HCT116 (cell line): ENCODE results near the gene SLC12A8. TPM values are rescaled to one million over a fixed set of nuclear protein-coding genes. Genes with fewer than 3 reads are reported as not detected.

Source experiments
- ATAC-seq: fragments of 200-7000 bp; cut with Tn5 transposase; 2 replicates; pipeline ENCODE4 v1.9.1; 2020; ENCODE audit warnings: mild to moderate bottlenecking, moderate library complexity
- BruUV-seq: library from RNA; stranded (reverse); fragments of 400-500 nt; replicated peaks from 2 replicates; lab custom pipeline; 2021; lab: Mats Ljungman, UMichigan
- CTCF ChIA-PET: fragments of 300-600 bp; sonication (Branson Sonifier 250); formaldehyde crosslinking; loops from one replicate; lab custom pipeline; 2021; ENCODE audit warnings: antibody characterized with exemption; lab: Charles Lee
- POLR2A ChIA-PET: fragments of 300-600, 350-600 bp; sonication (Branson Sonifier 250); formaldehyde crosslinking; loops from one replicate; lab custom pipeline; 2021; ENCODE audit warnings: antibody characterized with exemption; lab: Charles Lee
- RAD21 ChIA-PET, 2 experiments: fragments of 300-600 bp; sonication (Branson Sonifier 250); formaldehyde crosslinking; loops; one replicate each; lab custom pipeline; 2023; ENCODE audit warnings: low total read pairs in 2 of 2; ENCODE audit not compliant: uncharacterized antibody in 2 of 2, unreplicated experiment in 2 of 2, low non-redundant PET in 1 of 2; lab: Charles Lee
- DNase-seq: peaks from one replicate; pipeline ENCODE4 v3.0.0-alpha.2; 2010; ENCODE audit warnings: low read depth, low spot score
- H2AFZ ChIP-seq: fragments of 200-600 bp; shearing (Covaris generic), sonication (generic); 2 replicates; pipeline ENCODE4 v1.6.1; 2017; ENCODE audit warnings: low read depth, mixed run types, mixed read lengths, antibody characterized with exemption, low read length; ENCODE audit not compliant: poor library complexity, severe bottlenecking
- H3K27ac ChIP-seq: 2 replicates; pipeline ENCODE4 v1.5.1; 2012; ENCODE audit warnings: low read depth, low read length
- H3K27me3 ChIP-seq: fragments of 200-600 bp; sonication (generic); 2 replicates; pipeline ENCODE4 v1.6.1; 2016; ENCODE audit warnings: mixed run types, low read length, mixed read lengths; ENCODE audit not compliant: insufficient read depth
- H3K36me3 ChIP-seq, 2 experiments: fragments of 200-500 bp in 1 of 2; fragments of 200-600 bp in 1 of 2; sonication (Bioruptor generic) in 1 of 2; sonication (generic) in 1 of 2; 2 replicates each; pipeline versions ENCODE4 v1.5.1 to v1.6.1; 2014 to 2016; ENCODE audit warnings: low read length in 2 of 2, inconsistent platforms in 1 of 2, mixed read lengths in 1 of 2, mixed run types in 1 of 2; ENCODE audit not compliant: insufficient read depth in 2 of 2, control insufficient read depth in 1 of 2
- H3K4me1 ChIP-seq, 2 experiments: fragments of 200-600 bp in 1 of 2; sonication (generic) in 1 of 2; 2 replicates each; pipeline versions ENCODE4 v1.5.1 to v1.6.1; 2012 to 2017; ENCODE audit warnings: low read length in 2 of 2, inconsistent platforms in 1 of 2, mild to moderate bottlenecking in 1 of 2, mixed read lengths in 1 of 2, mixed run types in 1 of 2, moderate library complexity in 1 of 2; ENCODE audit not compliant: insufficient read depth in 2 of 2, control insufficient read depth in 1 of 2
- H3K4me2 ChIP-seq: fragments of 200-600 bp; sonication (generic); 2 replicates; pipeline ENCODE4 v1.6.1; 2017; ENCODE audit warnings: mixed run types, low read length, mixed read lengths
- H3K4me3 ChIP-seq, 2 experiments: fragments of 200-600 bp in 1 of 2; sonication (generic) in 1 of 2; replicated peaks in 1 of 2; 2 replicates each; pipeline ENCODE4 v1.5.1; 2011 to 2016; ENCODE audit warnings: low read length in 2 of 2, control low read depth in 1 of 2, low read depth in 1 of 2, mild to moderate bottlenecking in 1 of 2, mixed read lengths in 1 of 2, mixed run types in 1 of 2
- H3K79me2 ChIP-seq: fragments of 200-600 bp; sonication (generic); 2 replicates; pipeline ENCODE4 v1.6.1; 2017; ENCODE audit warnings: mild to moderate bottlenecking, mixed run types, low read length, moderate library complexity, mixed read lengths; ENCODE audit not compliant: insufficient read depth
- H3K9ac ChIP-seq: fragments of 200-600 bp; sonication (generic); 2 replicates; pipeline ENCODE4 v1.6.1; 2016; ENCODE audit warnings: low read length, mixed read lengths
- H3K9me2 ChIP-seq: fragments of 200-600 bp; sonication (generic), shearing (Covaris generic); 2 replicates; pipeline ENCODE4 v1.6.1; 2017; ENCODE audit warnings: mixed run types, mild to moderate bottlenecking, moderate library complexity; ENCODE audit not compliant: insufficient read depth
- H3K9me3 ChIP-seq, 2 experiments: fragments of 200-500 bp in 1 of 2; fragments of 200-600 bp in 1 of 2; sonication (Bioruptor generic) in 1 of 2; sonication (generic) in 1 of 2; 2 replicates each; pipeline ENCODE4 v1.6.1; 2014 to 2017; ENCODE audit warnings: low read length in 2 of 2, mixed read lengths in 2 of 2, inconsistent platforms in 1 of 2, low read depth in 1 of 2, mild to moderate bottlenecking in 1 of 2, mixed run types in 1 of 2, moderate library complexity in 1 of 2; ENCODE audit not compliant: control insufficient read depth in 1 of 2, insufficient read depth in 1 of 2
- H4K20me1 ChIP-seq: fragments of 200-600 bp; sonication (generic), shearing (Covaris generic); 2 replicates; pipeline ENCODE4 v1.6.1; 2017; ENCODE audit warnings: mixed run types, mild to moderate bottlenecking, moderate library complexity; ENCODE audit not compliant: insufficient read depth
- CBX3 ChIP-seq: IDR thresholded peaks from 2 replicates; pipeline ENCODE4 v1.6.1; 2012; ENCODE audit warnings: low read depth
- CEBPB ChIP-seq: IDR thresholded peaks from 2 replicates; pipeline ENCODE4 v1.6.1; 2012; ENCODE audit warnings: low read depth
- CTCF ChIP-seq, 3 experiments: fragments of 200-600 bp in 1 of 3; sonication (generic) in 1 of 3; IDR thresholded peaks in 2 of 3; conservative IDR thresholded peaks in 1 of 3; 2 replicates each; pipeline ENCODE4 v1.5.1; 2012 to 2017; ENCODE audit warnings: low read depth in 2 of 3, low read length in 2 of 3, antibody characterized with exemption in 1 of 3, borderline replicate concordance in 1 of 3, control low read depth in 1 of 3, mild to moderate bottlenecking in 1 of 3, mixed read lengths in 1 of 3, mixed run types in 1 of 3, moderate library complexity in 1 of 3; ENCODE audit not compliant: insufficient read depth in 1 of 3
- EGR1 ChIP-seq: IDR thresholded peaks from 2 replicates; pipeline ENCODE4 v1.6.1; 2012; ENCODE audit warnings: low read depth
- ELF1 ChIP-seq: IDR thresholded peaks from 2 replicates; pipeline ENCODE4 v1.6.1; 2012; ENCODE audit warnings: low read depth, borderline replicate concordance
- EZH2 ChIP-seq: fragments of 200-600 bp; sonication (generic); IDR thresholded peaks from 2 replicates; pipeline ENCODE4 v1.6.1; 2017; ENCODE audit warnings: antibody characterized with exemption, mixed run types
- FOSL1 ChIP-seq: IDR thresholded peaks from 2 replicates; pipeline ENCODE4 v1.6.1; 2012; ENCODE audit warnings: low read depth
- MAX ChIP-seq: IDR thresholded peaks from 2 replicates; pipeline ENCODE4 v1.6.1; 2012
- POLR2A ChIP-seq: IDR thresholded peaks from 2 replicates; pipeline ENCODE4 v1.7.0; 2011; ENCODE audit warnings: borderline replicate concordance; ENCODE audit not compliant: insufficient read depth, insufficient read length; ENCODE audit errors: extremely low read depth
- POLR2AphosphoS5 ChIP-seq: IDR thresholded peaks from 2 replicates; pipeline ENCODE4 v1.6.1; 2011; ENCODE audit warnings: mild to moderate bottlenecking, low read depth, low read length, moderate library complexity
- RAD21 ChIP-seq: IDR thresholded peaks from 2 replicates; pipeline ENCODE4 v1.6.1; 2012; ENCODE audit warnings: low read depth, mild to moderate bottlenecking
- REST ChIP-seq: IDR thresholded peaks from 2 replicates; pipeline ENCODE4 v1.6.1; 2012; ENCODE audit warnings: low read depth
- TCF7L2 ChIP-seq: IDR thresholded peaks from 2 replicates; pipeline ENCODE4 v1.7.0; 2011; ENCODE audit warnings: borderline replicate concordance, inconsistent platforms; ENCODE audit not compliant: insufficient read depth, insufficient read length; ENCODE audit errors: extremely low read depth
- YY1 ChIP-seq: IDR thresholded peaks from 2 replicates; pipeline ENCODE4 v1.6.1; 2011; ENCODE audit warnings: low read length, low read depth, moderate library complexity, mild to moderate bottlenecking; ENCODE audit not compliant: insufficient replicate concordance; ENCODE audit errors: extremely low read depth
- ZBTB33 ChIP-seq: IDR thresholded peaks from 2 replicates; pipeline ENCODE4 v1.6.1; 2011; ENCODE audit warnings: mild to moderate bottlenecking, low read length, moderate library complexity; ENCODE audit not compliant: insufficient replicate concordance; ENCODE audit errors: extremely low read depth
- ZFX ChIP-seq: fragments of 450-650 bp; IDR thresholded peaks from 2 replicates; pipeline ENCODE4 v1.6.1; 2017
- ZNF274 ChIP-seq: fragments of 200-500 bp; sonication (Bioruptor generic); IDR thresholded peaks from 2 replicates; pipeline ENCODE4 v1.6.1; 2014; ENCODE audit warnings: mild to moderate bottlenecking, low read depth, low read length, inconsistent platforms
- intact Hi-C: fragments of 100-400 bp; cut with micrococcal nuclease; formaldehyde crosslinking; loops from 2 replicates; pipeline ENCODE4 v1.10.0; 2022
- total RNA-seq: library from RNA; stranded (reverse); gene quantifications from one replicate; pipeline ENCODE4 v1.2.1, GENCODE V29; 2021; ENCODE audit not compliant: unreplicated experiment
- TF ChIP-seq, protein P1 (sequence below): IDR thresholded peaks from 2 replicates; pipeline ENCODE4 v1.6.1; 2012

SLC12A8 gene
- total RNA-seq, 1 experiment from 2014 or later: 19.9 TPM

- Histone ChIP-seq H3K4me2 (no peak overlapping the region), H3K9ac (no peak overlapping the region), H3K4me3 (no peak overlapping the region), H3K9me2 (no peaks in the 10 kb centered on the region), H4K20me1 (no peaks in the 10 kb centered on the region), H3K27ac (no peak overlapping the region), H3K9me3 (no peaks in the 10 kb centered on the region), H3K36me3 (no peaks in the 10 kb centered on the region), H3K27me3 (no peaks in the 10 kb centered on the region), H3K4me1 (peaks cover 0 to 8% of the 10 kb centered on the region in 2 experiments; a peak in 1 of 4 replicates), H3K79me2 (peaks cover 23% of the 10 kb centered on the region), H2AFZ (no peak overlapping the region)
- CTCF ChIA-PET: no interaction called here
- no peak for TF ChIP-seq CTCF (IDR thresholded peaks at IDR 0.05 in 2 of 3, conservative IDR thresholded peaks at IDR 0.05 in 1 of 3; ENCODE audit: borderline replicate concordance in 1 of 3, insufficient read depth in 1 of 3, low read depth in 2 of 3, low read length in 2 of 3)
- no peak for TF ChIP-seq EZH2
- no peak for TF ChIP-seq MAX
- TF ChIP-seq CEBPB: no peak
- no peak for TF ChIP-seq YY1
- TF ChIP-seq ELF1: no peak
- no peak for TF ChIP-seq REST
- TF ChIP-seq EGR1: no peak
- TF ChIP-seq RAD21: no peak
- no peak for TF ChIP-seq TCF7L2
- no peak for TF ChIP-seq FOSL1
- no peak for TF ChIP-seq ZNF274
- no peak for TF ChIP-seq CBX3
- no peak for TF ChIP-seq ZFX
- no peak for TF ChIP-seq ZBTB33
- no peak for TF ChIP-seq POLR2AphosphoS5
- no peak for TF ChIP-seq POLR2A
- TF ChIP-seq, protein P1, sequence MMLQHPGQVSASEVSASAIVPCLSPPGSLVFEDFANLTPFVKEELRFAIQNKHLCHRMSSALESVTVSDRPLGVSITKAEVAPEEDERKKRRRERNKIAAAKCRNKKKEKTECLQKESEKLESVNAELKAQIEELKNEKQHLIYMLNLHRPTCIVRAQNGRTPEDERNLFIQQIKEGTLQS: no peak
- intact Hi-C loops: no loop called here
- POLR2A ChIA-PET: no interaction called here
- BruUV-seq: no TSS peak
- no peak for DNase-seq
- no peak for ATAC-seq
- RAD21 ChIA-PET: no interaction called here
These were observed 8.8 kb downstream of the SLC12A8 start for GRCh38 chr3:125203731-125204130.
